ENCODE data around the gene ROCK2.

DNA sequence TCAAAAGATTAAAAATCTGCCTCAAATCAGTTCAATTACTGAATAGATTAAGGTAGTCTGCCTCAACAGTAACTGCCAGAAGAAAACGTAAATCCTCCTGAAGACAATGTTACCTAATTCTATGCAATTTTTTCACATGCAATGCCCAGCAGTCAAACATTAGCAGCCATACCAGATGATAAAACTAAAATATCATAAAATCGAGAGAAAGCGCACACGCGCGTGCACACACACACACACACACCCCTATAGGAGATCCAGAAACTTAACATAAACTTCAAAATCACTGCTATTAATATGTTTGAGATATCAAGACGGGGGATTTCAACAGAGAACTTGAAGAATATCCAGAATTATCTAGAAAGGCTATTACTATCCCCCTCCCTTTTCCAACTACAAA lies 32.9 kb downstream of the ROCK2 start:
- no peak for TF ChIP-seq EZH2 (IDR thresholded peaks at IDR 0.05; ENCODE audit: borderline replicate concordance, low read depth, low read length, poor library complexity, severe bottlenecking)
- TF ChIP-seq, protein P1, sequence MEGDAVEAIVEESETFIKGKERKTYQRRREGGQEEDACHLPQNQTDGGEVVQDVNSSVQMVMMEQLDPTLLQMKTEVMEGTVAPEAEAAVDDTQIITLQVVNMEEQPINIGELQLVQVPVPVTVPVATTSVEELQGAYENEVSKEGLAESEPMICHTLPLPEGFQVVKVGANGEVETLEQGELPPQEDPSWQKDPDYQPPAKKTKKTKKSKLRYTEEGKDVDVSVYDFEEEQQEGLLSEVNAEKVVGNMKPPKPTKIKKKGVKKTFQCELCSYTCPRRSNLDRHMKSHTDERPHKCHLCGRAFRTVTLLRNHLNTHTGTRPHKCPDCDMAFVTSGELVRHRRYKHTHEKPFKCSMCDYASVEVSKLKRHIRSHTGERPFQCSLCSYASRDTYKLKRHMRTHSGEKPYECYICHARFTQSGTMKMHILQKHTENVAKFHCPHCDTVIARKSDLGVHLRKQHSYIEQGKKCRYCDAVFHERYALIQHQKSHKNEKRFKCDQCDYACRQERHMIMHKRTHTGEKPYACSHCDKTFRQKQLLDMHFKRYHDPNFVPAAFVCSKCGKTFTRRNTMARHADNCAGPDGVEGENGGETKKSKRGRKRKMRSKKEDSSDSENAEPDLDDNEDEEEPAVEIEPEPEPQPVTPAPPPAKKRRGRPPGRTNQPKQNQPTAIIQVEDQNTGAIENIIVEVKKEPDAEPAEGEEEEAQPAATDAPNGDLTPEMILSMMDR (conservative IDR thresholded peaks at IDR 0.05; ENCODE audit: low read depth, low read length): no peak

Measured in A673 (cell line).